HepG2 (cell line): Measurements from ENCODE around the gene MCOLN1. TPM values are rescaled to one million over a fixed set of nuclear protein-coding genes. Genes with fewer than 3 reads are reported as not detected.

Experiments used
- KAT8 ChIP-seq: IDR thresholded peaks from 2 replicates; pipeline ENCODE4 v1.6.1; 2016; ENCODE audit warnings: missing genetic modification reagents, missing compliant biosample characterization
- KLF16 ChIP-seq, 2 experiments: sonication (generic) in 1 of 2; formaldehyde crosslinking in 1 of 2; IDR thresholded peaks; 2 replicates each; pipeline versions ENCODE4 v1.6.1 to v1.8.0; 2016 to 2023; ENCODE audit warnings: missing genetic modification reagents in 2 of 2, missing compliant biosample characterization in 1 of 2
- NFAT5 ChIP-seq: sonication (generic); formaldehyde crosslinking; IDR thresholded peaks from 2 replicates; pipeline ENCODE4 v1.4.0; 2020; ENCODE audit warnings: missing genetic modification reagents
- SP1 ChIP-seq, 2 experiments: fragments of 450-650 bp in 1 of 2; sonication (generic) in 1 of 2; formaldehyde crosslinking in 1 of 2; IDR thresholded peaks; 2 replicates each; pipeline versions ENCODE4 v1.4.0 to v1.6.1; 2016 to 2020; ENCODE audit warnings: missing genetic modification reagents in 1 of 2
- TGIF2 ChIP-seq: IDR thresholded peaks from 2 replicates; pipeline ENCODE4 v1.6.1; 2016; ENCODE audit warnings: control low read depth, missing compliant biosample characterization
- UBTF ChIP-seq: sonication (generic); formaldehyde crosslinking; IDR thresholded peaks from 2 replicates; pipeline ENCODE4 v1.4.0; 2020; ENCODE audit warnings: mild to moderate bottlenecking, missing genetic modification reagents
- ZBTB33 ChIP-seq: sonication (generic); formaldehyde crosslinking; IDR thresholded peaks from 2 replicates; pipeline ENCODE4 v1.4.0; 2020; ENCODE audit warnings: missing genetic modification reagents
- ZNF329 ChIP-seq: sonication (generic); formaldehyde crosslinking; IDR thresholded peaks from 2 replicates; pipeline ENCODE4 v1.9.0; 2021; ENCODE audit warnings: low read depth, mild to moderate bottlenecking, missing genetic modification reagents
- polyA plus RNA-seq, 8 experiments: library from polyadenylated mRNA; depleted of rRNA in 3 of 8; stranded (reverse) in 7 of 8; unstranded in 1 of 8; fragments of >200 nt; fragmentation: Illumina TruSeq in 4 of 8; extraction: Trizol in 4 of 8; gene quantifications; 2 replicates each; pipeline versions ENCODE4 v1.2.1 to v1.2.3, GENCODE V29; 2011 to 2016; ENCODE audit warnings: low read depth in 4 of 8, missing spikeins in 1 of 8, mixed read lengths in 1 of 8; ENCODE audit not compliant: insufficient read depth in 1 of 8
- total RNA-seq, 5 experiments: library from RNA; depleted of rRNA; stranded (reverse); fragments of >200 nt; fragmentation: Illumina TruSeq; extraction: Trizol; gene quantifications; 2 replicates each; pipeline ENCODE4 v1.2.3, GENCODE V29; 2016; ENCODE audit warnings: low read depth in 1 of 5
- TF ChIP-seq, protein P1 (sequence below): sonication (generic); formaldehyde crosslinking; IDR thresholded peaks from 2 replicates; pipeline ENCODE4 v1.4.0; 2020; ENCODE audit warnings: mild to moderate bottlenecking, missing genetic modification reagents

Gene MCOLN1
- total and polyA plus RNA-seq, 2 of the 13 experiments (the other 11 are each of a cell fraction or from before 2014, with no cell fraction given) = 3.4 to 15.7 TPM

DNA sequence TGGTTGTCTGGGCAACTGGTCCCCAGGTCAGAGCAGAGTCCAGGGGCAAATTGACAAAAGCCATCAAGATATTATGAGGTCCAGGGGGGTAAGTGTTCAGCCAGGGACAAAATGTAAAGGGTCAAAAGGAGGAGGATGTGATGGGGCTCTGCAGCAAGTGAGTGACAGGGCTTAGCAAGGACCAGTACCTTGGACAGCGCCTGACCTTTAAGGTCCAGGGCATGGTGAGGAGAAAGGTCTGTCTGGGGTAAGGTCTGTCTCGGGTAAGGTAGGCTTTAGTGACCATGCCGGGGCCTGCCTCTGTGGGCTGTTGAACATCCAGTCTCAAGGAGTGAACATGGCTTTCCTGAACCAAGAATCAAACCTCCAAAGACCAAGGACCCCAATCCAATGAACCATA is 12.8 kb upstream of the MCOLN1 start (continued):
- TF ChIP-seq UBTF (CRISPR knock-in tag) (no peak), SP1 (IDR thresholded peaks at IDR 0.05) (no peak), SP1 (CRISPR knock-in tag; IDR thresholded peaks at IDR 0.05) (no peak), ZNF329 (CRISPR knock-in tag) (0 out of 2 replicates have a peak, but pooled peaks have one; percentile 37), ZBTB33 (no peak), TGIF2 (CRISPR knock-in tag) (peak; percentile 38; the same call in 1 of the 2 replicates), KLF16 (CRISPR knock-in tag; IDR thresholded peaks at IDR 0.05) (peak in 1 of 2 experiments; percentile 62; a peak in 1 of 4 replicates), NFAT5 (CRISPR knock-in tag) (0 out of 2 replicates have a peak, but pooled peaks have one; percentile 42), KAT8 (CRISPR knock-in tag) (peak; percentile 26; the same call in 1 of the 2 replicates)
- TF ChIP-seq, protein P1, sequence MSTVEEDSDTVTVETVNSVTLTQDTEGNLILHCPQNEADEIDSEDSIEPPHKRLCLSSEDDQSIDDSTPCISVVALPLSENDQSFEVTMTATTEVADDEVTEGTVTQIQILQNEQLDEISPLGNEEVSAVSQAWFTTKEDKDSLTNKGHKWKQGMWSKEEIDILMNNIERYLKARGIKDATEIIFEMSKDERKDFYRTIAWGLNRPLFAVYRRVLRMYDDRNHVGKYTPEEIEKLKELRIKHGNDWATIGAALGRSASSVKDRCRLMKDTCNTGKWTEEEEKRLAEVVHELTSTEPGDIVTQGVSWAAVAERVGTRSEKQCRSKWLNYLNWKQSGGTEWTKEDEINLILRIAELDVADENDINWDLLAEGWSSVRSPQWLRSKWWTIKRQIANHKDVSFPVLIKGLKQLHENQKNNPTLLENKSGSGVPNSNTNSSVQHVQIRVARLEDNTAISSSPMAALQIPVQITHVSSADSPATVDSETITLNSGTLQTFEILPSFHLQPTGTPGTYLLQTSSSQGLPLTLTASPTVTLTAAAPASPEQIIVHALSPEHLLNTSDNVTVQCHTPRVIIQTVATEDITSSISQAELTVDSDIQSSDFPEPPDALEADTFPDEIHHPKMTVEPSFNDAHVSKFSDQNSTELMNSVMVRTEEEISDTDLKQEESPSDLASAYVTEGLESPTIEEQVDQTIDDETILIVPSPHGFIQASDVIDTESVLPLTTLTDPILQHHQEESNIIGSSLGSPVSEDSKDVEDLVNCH (CRISPR knock-in tag) = no peak
